HG03196 (cell line): ENCODE data around the gene CD3D.

Experiments used
- ATAC-seq: cut with Tn5 transposase; IDR thresholded peaks from one replicate; pipeline ENCODE4 v1.9.1; 2021; ENCODE audit not compliant: unreplicated experiment

Gene CD3D

DNA sequence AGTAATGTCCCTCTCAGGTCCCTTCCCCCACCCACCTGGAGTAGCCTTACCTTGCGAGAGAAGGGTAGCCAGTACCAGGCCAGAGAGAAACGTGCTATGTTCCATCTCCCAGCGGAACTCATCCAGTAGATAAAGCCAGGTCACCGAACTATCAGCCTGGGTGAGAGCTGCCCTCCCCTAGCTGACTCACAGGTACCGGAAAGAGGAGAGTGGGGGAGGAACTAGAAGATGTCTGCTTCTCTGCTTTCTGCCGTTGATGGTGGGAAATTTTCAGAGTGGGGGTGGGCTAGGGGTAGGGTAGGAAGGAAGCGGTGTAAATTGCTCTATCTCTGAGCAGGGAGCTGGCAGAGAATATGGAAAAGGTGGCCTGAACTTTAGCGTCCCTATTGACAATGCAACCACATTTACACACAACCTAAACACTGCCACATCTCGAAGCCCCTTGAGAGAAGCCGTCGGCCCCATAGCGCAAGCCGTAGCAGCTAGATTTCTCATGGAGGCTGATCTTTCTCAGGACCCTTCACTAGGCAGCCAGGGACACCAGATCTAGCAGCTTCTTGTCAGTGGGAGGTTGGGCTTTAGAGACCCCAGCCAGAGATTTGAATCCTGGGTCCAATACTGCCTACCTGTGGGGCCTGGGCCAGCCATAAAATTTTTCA lies at the start of gene CD3D:
CD3D (minus strand) TSS at position 203 of the 659 bp plus-strand sequence; CDS start at position 105, 98 bp downstream.
- no peak for ATAC-seq

DNA sequence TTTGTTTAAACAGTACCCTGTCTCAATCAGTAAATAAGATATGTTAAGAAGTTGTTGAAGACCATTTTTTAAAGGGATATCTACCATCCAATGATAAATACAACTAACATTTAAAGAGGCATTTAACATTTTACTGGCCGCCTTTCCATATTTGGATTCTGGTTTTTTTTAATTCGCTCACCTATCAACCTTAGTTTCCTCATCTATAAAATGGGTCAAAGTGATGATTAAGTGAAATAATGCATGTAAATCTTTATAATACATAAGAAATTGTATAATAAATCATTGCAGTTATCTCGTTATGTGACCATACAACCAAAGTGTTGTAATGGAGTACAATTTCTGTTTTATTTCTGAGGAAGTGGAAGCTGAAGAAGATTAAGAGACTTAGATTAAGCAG lies 41.2 kb upstream of the CD3D start:
- no peak for ATAC-seq

DNA sequence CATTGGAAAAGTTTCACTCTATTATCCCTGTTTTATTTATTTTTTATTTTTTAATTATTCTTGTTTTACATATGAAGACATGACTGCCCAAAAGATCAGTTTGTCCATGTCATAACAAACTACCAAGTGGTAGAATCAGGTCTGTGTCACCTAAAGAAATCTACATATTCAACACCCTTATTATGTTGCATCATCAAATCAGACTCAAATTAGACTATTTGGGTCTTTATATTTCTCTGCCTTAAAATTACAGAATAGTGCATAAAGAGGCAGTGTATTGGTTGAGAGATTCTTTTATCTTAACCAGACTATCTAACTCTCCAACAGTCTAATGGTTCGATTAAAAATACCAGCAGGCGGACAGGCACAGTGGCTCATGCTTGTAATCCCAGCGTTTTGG lies 40.4 kb upstream of the CD3D start:
- ATAC-seq, result no peak

DNA sequence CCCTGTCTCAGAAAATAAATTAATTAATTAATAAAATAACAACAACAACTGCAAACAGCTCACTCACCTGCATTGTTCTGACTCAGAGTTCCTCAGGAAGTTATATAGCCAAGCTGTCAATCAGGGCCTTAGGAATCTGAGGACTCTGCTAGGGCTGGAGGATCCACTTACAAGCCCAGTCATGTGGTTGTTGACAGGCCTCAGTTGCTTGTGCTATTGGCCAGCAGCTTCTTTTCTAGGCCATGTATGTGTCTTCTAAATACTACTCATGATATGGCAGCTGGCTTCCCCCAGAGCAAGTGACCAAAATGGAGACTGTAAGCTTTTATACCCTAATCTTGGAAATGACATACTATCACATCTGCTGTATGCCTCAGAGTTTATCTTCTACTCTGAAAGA lies 38.1 kb upstream of the CD3D start:
- no peak for ATAC-seq

DNA sequence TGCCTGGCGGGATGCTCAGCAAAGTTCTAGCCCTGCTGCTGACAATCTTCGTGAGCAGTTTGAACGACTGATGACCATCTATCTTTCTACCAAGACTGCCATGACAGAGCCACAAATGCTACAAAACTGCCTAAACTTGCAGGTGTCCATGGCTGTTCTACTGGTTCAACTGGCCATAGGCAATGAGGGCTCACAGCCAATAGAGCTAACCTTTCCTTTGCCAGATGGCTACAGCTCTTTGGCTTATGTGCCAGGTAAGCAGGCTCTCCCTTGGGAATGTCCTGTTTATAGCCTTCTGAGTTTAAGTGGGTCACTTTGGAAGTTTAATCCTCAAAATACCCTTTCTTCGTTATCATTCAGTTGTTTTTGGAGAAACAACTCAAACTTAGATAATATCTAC lies 37.0 kb upstream of the CD3D start:
- ATAC-seq, result no peak

DNA sequence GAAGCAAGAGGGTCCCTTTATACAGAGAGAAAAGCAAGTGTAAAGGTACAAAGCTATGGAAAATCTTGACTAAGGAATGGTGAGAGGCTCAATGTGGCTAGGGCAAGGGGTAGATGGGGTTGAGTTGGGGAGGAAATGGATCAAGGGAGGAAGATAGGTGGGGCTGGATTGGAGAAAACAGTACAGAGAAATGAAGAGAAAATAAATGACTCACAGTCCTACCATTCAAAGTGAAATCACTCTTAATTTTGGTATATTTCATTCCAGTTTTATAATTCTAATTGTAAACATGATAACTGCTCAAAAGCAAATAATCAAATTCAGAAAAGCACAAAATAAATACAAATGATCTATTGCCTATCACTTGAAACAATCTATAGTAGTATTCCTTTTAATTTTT lies 33.5 kb upstream of the CD3D start:
- no peak for ATAC-seq

DNA sequence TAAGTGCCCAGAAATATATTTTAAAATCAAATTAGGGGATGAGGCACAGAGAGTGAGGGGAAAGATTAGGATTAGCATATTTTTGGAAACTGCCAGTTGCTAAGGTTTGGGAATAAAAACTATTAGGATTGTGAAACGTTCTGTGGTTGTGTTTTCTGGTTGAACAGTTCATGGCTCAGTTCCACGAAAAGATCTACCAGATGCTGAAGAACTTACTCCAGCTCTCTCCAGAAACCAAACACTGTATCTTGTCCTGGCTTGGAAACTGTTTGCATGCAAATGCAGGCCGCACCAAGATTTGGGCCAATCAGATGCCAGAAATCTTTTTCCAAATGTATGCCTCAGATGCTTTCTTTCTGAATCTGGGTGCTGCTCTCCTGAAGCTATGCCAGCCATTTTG lies 32.2 kb upstream of the CD3D start:
- ATAC-seq, result no peak

DNA sequence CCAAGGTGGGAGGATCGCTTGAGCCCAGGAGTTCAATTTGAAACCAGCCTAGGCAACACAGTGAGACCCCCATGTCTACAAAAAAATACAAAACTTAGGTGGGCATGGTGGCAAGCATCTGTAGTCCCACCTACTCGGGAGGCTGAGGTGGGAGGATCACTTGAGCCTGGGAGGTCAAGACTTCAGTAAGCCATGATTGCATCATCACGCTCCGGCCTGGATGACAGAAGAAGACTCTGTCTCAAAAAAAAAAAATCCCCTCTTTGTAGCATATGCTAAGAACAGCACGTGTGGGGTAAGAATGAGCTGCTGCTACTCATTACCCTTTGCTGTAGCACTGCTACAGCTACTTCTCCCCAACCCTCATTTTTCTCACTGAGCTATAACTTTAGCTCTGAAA lies 31.4 kb upstream of the CD3D start:
- no peak for ATAC-seq

DNA sequence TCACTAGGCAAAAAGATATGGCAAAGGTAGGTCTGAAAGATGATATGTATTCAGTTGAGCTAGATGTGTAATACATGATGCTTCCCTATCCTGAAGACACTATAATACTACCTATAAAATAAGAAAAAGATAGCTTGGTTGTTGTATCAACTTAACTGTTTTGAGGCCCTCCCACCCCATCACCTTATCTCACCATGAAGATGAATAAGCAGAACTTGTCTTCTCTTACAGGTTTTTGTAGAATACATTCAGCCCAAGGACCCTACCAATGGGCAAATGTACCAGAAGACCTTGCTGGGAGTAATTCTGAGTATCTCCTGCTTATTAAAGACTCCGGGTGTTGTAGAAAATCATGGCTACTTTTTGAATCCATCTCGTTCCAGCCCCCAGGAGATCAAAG lies 30.8 kb upstream of the CD3D start:
- ATAC-seq, result no peak

DNA sequence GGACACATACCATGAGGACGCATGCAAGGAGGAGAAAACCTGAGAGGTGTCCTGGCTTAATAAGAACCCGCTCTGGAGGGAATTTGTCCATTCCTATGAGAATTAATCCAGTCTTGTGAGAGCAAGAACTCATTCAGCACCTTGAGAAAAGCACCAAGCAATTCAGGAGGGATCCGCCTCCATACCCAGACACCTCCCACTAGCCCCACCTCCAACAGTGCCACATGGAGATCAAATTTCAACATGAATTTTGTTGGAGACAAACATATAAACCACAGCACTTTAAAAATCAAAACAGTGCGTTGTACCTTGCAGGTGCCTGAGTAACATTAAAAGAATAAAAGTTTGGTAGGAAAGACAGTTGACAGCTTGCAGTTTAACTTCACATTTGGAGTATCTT lies 28.3 kb upstream of the CD3D start:
- ATAC-seq, result no peak

DNA sequence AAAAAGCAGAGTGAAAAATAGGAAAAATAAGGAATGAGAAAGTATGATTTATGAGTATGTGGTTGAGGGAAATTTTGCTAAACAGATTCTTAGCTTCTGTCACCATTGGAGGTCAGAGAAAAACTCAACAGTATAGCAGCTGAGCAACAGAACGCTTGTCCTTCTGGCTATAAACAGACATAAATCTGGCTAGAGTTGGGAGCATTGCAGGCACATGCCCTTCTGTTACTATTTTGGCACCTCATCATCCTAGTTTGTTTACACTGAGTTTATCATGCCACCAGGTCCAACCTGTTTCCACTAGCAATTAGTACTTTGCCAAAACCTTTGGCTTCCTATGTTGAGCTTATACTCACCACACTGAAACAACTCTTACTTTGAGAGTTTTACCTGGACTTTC lies 23.8 kb upstream of the CD3D start:
- ATAC-seq, result no peak

DNA sequence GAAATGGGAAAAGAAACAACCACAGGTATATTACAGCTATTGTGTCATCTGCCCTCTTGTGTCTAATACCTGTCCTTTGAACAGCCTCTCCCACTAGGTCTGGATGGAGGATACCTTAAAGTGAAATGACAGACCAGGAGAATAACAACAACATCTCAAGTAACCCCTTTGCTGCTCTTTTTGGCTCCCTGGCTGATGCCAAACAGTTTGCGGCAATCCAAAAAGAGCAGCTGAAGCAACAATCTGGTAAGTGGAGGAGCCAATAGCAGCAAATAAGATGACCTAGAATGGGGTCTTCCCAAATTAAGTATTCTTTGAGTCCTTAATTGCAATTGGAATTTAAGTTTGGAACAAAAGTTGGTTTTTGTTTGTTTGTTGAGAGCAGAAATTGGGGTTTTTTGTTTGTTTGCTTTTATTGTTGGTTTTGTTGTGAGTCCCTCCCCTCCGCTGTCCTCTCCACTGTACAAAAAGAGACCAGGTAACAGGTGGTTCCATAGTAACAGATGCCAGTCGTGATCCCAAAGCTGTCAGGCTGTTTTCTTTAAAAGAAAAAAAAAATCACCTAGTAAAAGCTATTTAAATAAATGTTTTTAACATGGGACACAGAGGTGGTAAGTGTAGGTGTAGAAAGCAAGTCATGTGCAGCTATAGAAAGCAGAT lies 22.6 kb upstream of the CD3D start:
- no peak for ATAC-seq

DNA sequence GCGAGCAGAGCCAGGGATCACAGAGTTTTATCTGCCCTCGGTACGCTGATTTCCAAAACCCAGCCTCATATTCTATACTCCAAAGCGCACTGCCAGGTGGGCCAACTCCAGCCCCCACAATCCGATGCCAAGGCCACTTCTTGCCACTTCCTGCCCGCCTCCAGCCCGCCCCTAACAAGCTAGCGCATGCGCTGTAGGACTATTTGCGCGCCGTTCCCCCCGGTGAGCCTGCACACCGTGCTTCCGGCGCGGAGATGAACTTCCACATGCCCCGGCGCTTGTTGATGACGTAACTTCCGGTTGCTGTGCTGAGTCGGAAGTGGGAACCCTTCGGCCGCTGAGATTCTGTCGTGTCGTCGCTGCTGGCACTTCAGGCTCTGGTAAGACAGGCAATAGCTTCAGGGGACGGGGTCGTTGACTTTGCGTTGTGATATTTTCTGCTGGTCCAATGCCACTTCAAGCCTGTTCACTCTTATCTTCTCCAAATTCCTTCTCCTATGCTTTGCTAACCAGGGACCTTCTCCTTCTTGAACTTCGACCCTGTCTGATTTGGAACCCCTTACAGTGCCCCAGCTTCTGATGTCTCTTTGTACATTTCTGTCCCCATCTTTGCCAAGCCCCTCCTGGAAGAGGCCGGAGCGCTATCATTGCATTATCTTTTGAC lies 16.9 kb upstream of the CD3D start, which contains the start of gene UBE4A:
UBE4A (plus strand) TSS at position 306 of the 664 bp plus-strand sequence. CDS start 5,481 bp downstream, outside the sequence.
- peak; percentile 91 for ATAC-seq

DNA sequence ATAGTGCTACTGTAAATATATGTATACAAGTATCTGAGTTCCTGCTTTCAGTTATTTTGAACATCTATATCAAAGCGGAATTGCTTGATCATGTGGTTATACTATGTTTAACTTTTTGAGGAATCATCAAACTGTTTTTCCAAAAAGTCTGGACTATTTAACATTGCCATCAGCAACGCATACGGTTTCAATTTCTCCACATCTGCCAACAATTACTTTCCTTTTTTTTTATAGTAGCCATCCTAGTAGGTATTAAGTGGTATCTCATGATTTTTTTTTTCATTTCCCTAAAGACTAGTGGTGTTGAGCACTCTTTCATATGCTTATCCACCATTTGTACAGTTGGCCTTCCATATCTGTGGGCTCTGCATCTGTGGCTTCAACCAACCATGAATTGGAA lies 15.6 kb upstream of the CD3D start:
- no peak for ATAC-seq

DNA sequence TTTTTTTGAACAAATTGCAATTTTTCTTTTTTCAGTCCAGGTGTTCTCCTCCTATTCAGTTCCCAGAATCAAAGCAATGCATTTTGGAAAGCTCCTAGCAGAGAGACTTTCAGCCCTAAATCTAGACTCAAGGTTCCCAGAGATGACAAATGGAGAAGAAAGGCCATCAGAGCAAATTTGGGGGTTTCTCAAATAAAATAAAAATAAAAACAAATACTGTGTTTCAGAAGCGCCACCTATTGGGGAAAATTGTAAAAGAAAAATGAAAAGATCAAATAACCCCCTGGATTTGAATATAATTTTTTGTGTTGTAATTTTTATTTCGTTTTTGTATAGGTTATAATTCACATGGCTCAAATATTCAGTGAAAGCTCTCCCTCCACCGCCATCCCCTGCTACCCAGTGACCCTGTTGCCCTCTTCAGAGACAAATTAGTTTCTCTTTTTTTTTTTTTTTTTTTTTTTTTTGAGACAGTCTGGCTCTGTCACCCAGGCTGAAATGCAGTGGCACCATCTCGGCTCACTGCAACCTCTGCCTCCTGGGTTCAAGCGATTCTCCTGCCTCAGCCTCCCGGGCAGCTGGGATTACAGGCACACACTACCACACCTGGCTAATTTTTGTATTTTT lies 10.7 kb upstream of the CD3D start:
- no peak for ATAC-seq

DNA sequence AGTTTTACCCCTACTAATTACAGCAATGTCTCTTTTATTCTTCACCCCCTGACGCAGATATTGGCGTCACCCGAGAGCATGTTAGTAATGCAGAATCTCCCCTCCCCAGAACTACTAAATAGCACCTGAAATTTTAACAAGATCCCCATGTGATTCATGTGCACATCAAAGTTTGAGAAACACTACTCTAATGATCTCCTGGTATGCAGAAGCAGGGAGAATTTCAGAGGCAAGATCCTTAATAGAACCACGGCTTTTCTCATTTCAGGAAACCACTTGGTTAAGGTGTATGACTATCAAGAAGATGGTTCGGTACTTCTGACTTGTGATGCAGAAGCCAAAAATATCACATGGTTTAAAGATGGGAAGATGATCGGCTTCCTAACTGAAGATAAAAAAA lies 7.0 kb upstream of the CD3D start:
- ATAC-seq, result no peak

DNA sequence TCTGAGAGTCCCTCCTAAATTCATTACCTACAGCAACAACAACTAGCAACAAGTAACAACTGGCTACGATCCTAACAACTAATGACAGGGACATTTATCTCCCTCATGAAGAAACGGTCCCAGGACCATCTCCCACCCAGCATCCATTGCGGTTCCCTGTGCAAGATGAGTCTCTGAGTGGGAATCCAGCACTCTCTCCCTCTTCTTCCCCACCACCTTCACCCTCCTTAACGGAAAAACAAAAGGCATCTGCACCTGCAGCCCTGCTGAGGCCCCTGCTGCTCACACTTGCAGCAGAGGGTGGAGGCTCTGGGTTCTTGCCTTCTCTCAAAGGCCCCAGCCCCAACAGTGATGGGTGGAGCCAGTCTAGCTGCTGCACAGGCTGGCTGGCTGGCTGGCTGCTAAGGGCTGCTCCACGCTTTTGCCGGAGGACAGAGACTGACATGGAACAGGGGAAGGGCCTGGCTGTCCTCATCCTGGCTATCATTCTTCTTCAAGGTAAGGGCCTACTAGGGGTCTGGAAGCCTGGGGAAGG lies 1.5 kb upstream of the CD3D start, which contains the start of gene CD3G:
CD3G (plus strand) TSS at position 364 of the 535 bp plus-strand sequence; CDS start at position 444, 80 bp downstream.
- ATAC-seq, result no peak

DNA sequence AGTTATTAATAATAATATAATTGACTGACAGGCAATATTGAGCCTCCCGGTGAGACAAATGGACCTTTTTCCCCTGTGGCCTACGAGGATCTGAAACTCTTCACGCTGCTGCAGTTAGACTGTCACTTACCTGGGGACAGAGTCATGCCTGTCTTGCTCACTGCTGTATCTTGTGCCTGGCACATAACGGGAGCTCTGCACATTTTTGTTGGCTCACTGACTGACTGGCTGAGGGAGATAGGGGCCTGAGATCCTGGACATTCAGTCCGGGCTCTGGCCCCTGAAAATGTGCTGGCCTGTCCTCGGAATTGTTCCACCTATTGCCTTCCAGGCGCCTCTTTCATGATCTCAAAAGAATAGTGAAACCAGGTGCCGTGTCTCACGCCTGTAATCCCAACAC lies 743 bp upstream of the CD3D start:
- no peak for ATAC-seq

DNA sequence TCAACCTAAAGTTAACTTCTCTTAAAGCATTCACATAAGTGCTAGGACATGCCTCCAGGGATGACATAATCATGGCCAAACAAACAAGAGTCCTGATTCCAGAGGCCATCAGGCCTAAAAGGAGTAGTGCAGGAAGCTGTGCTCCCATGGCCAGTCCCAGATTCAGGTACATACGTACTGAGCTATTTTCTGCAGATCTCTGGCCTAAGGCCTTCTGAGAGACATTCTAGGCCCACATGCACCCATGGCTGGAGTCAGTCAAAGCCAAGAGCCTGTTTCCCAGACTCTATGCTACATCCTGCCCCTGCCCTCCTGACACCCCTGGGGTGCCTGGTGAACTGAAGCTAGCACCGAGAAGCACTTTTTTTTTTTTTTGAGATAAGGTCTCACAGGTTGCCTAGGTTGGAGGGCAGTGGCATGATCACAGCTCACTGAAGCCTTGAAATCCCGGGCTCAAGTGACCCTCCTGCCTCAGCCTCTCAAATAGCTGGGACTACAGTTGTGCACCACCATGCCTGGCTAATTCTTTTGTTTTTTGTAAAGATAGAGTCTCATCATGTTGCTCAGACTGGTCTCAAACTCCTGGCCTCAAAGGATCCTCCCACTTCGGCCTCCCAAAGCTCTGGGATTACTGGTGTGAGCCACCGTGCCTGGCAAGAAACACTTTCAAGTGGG lies 553 bp downstream of the CD3D start:
- ATAC-seq, result no peak

DNA sequence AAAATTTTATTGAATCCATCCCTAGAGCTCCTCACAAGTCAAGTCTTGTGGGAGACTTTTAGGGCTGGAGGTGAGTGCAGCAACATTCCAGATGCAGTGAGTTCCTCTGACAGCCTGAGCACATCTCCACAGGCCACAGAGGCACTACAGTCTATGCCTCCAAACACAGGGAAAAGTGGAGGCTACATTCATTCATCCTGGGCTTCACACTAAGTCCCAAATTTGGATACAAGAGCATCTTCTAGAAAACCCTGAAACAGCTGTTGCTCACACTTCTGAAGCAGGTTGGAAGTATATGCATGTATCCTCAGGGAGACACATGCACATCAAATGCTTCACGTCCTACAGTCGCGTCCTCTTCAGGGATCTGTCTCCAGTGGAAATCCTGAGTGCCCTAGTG lies 1.2 kb downstream of the CD3D start:
- ATAC-seq, result no peak

DNA sequence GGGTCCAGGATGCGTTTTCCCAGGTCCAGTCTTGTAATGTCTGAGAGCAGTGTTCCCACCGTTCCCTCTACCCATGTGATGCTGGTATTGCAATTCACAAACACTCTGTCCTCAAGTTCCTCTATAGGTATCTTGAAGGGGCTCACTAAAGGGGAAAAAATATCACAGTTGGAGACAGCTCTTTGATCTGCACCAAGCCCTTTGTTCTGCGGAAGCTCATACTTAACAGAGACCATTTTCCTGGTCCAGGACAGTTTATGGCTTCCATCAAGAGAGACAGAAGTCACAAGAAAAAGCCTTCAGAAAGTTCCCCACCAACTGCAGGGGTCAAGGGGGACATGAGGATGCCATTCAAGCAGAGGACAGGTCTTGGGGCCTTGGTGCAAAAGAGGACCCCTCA lies 2.1 kb downstream of the CD3D start:
- ATAC-seq, result no peak
